PFSK-1 (cell line): ENCODE results near the gene SORCS1.

ENCODE experiments used
- REST ChIP-seq, 2 experiments: IDR thresholded peaks; 2 replicates each; pipeline versions ENCODE4 v1.6.1 to v1.8.0; 2011 to 2012; ENCODE audit warnings: low read depth in 2 of 2, low read length in 2 of 2, control low read depth in 1 of 2, inconsistent platforms in 1 of 2, mild to moderate bottlenecking in 1 of 2, moderate library complexity in 1 of 2; ENCODE audit not compliant: insufficient read depth in 1 of 2
- TAF1 ChIP-seq: IDR thresholded peaks from 2 replicates; pipeline ENCODE4 v1.6.1; 2012; ENCODE audit warnings: low read length, control low read depth, borderline replicate concordance; ENCODE audit not compliant: insufficient read depth

GRCh38 chr10:106802949-106803348 is 361.6 kb downstream of the SORCS1 start:
- no peak for TF ChIP-seq TAF1
- no peak for TF ChIP-seq REST (IDR thresholded peaks at IDR 0.05; ENCODE audit: insufficient read depth in 1 of 2, low read depth in 2 of 2, low read length in 2 of 2)
